ENCODE results near the gene MED13L. TPM values are rescaled to one million over a fixed set of nuclear protein-coding genes. Genes with fewer than 3 reads are reported as not detected.

The MED13L gene
- total RNA-seq, 4 donors from 2014 or later: 153 to 251 (median 194) TPM

DNA sequence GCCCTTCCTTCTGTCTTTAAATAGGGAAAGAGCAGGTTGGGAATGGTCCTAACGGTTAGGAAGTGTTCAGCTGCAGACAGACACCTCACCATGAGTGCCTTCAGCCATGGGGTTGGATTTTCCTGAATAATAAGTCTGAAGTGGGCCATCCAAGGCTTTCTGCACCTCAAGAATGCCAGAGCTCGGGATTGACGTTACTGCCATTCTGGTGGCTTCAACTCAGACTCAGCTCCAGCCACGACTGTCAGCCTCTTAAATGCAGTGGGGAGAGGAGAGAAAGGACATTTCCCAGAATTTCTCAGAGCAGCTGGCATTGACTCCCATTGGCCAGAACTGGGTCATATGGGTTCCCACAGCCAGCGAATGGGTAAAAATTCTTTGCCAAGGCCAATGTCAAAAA, 363.4 kb downstream of the MED13L start:
- ATAC-seq (ENCODE audit: low FRiP score): no peak
- no peak for DNase-seq (ENCODE audit: low spot score)
- TF ChIP-seq CTCF (IDR thresholded peaks at IDR 0.05): no peak

DNA sequence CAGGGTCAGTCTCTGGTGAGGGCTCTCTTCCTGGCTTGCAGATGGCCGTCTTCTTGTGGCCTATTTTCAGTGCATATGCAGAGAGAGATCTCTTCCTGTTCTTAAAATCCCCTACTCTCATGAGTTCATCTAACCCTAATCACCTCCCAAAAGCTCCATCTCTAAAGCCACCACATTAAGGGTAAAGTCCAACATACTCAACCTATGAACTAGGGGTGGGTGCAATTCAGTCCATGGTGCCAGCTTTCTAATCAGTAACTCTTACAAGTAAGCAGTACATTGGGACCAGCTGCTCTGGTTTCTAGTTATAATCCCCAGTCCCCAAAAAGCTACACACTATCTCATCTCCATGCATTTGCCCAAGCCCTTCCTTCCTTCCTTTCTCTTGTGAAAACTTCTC, 365.1 kb downstream of the MED13L start:
- DNase-seq (ENCODE audit: low spot score): no peak
- no peak for ATAC-seq (ENCODE audit: low FRiP score)
- no peak for TF ChIP-seq CTCF (IDR thresholded peaks at IDR 0.05)

GRCh38 chr12:115911360-115911759, 366.1 kb downstream of the MED13L start:
- DNase-seq (ENCODE audit: low spot score): no peak
- no peak for TF ChIP-seq CTCF (IDR thresholded peaks at IDR 0.05)
- ATAC-seq (ENCODE audit: low FRiP score): no peak

DNA sequence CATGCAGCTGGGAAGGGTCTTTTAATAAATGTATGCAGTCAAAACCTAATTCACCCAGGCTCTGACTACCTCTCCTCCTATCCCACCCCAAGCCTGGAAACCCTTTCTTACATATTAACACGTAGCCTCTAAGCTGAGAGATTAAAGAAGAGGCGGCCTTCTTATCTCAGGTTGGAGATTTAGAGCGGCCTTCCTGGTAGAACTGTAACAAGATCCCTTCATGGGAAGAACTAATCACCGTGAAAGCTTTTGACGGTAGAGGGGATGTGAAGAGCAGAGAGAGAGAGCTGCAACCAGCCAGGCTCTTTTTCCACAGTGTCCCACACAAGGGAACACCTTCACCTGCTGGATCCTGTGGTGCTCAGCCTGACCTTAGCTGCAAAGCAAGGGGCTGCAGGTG, 367.4 kb downstream of the MED13L start:
- no peak for ATAC-seq (ENCODE audit: low FRiP score)
- no peak for TF ChIP-seq CTCF (IDR thresholded peaks at IDR 0.05)
- no peak for DNase-seq (ENCODE audit: low spot score)

Small RNAs within 50 kb of the gene (small RNA-seq; reads per million reads assigned to genes)
- gene MIR620 (not detected), gene RNU6-1188P (not detected), gene SNRPGP18 (not detected)

Data from omental fat pad (tissue), 4 donors.